OCI-LY7 (cell line): Measurements from ENCODE around the gene GLDN. TPM values are rescaled to one million over a fixed set of nuclear protein-coding genes. Genes with fewer than 3 reads are reported as not detected.

ENCODE experiments used
- BruUV-seq: library from RNA; stranded (reverse); fragments of 400-500 nt; replicated peaks from 2 replicates; lab custom pipeline; 2021; lab: Mats Ljungman, UMichigan
- CTCF ChIA-PET: fragments of 300-600 bp; sonication (Branson Sonifier 250); formaldehyde crosslinking; loops from one replicate; lab custom pipeline; 2022; ENCODE audit warnings: antibody characterized with exemption; ENCODE audit not compliant: unreplicated experiment; lab: Charles Lee
- POLR2A ChIA-PET: fragments of 300-600 bp; sonication (Branson Sonifier 250); formaldehyde crosslinking; loops from one replicate; lab custom pipeline; 2022; ENCODE audit warnings: antibody characterized with exemption; lab: Charles Lee
- DNase-seq: peaks from one replicate; pipeline ENCODE4 v3.0.0-alpha.2; 2015; ENCODE audit warnings: low spot score
- H2AFZ ChIP-seq: fragments of 200-600 bp; sonication (generic), shearing (Covaris generic); 2 replicates; pipeline ENCODE4 v1.6.1; 2014; ENCODE audit warnings: mild to moderate bottlenecking, antibody characterized with exemption, low read length, moderate library complexity
- H3K27ac ChIP-seq: fragments of 200-600 bp; sonication (generic); 2 replicates; pipeline ENCODE4 v1.5.1; 2014; ENCODE audit warnings: mixed run types, low read depth, mild to moderate bottlenecking, moderate library complexity, low read length, inconsistent platforms; ENCODE audit not compliant: poor library complexity, severe bottlenecking
- H3K36me3 ChIP-seq: fragments of 200-600 bp; sonication (generic); 2 replicates; pipeline ENCODE4 v1.6.1; 2014; ENCODE audit warnings: mild to moderate bottlenecking, antibody characterized with exemption, low read length, moderate library complexity, mixed read lengths; ENCODE audit not compliant: insufficient read depth
- H3K4me1 ChIP-seq: fragments of 200-600 bp; sonication (generic); 2 replicates; pipeline ENCODE4 v1.5.1; 2014; ENCODE audit warnings: mild to moderate bottlenecking, low read length; ENCODE audit not compliant: insufficient read depth, poor library complexity, severe bottlenecking
- H3K4me2 ChIP-seq: fragments of 200-600 bp; sonication (generic); 2 replicates; pipeline ENCODE4 v1.6.1; 2014; ENCODE audit warnings: mild to moderate bottlenecking, low read length
- H3K4me3 ChIP-seq: fragments of 200-600 bp; sonication (generic); 2 replicates; pipeline ENCODE4 v1.5.1; 2014; ENCODE audit warnings: mild to moderate bottlenecking, low read depth, low read length; ENCODE audit not compliant: poor library complexity, severe bottlenecking
- H3K79me2 ChIP-seq: fragments of 200-600 bp; sonication (generic); 2 replicates; pipeline ENCODE4 v1.6.1; 2016; ENCODE audit warnings: low read depth, mild to moderate bottlenecking, low read length, moderate library complexity, mixed read lengths; ENCODE audit not compliant: insufficient read depth
- H3K9me2 ChIP-seq: fragments of 200-600 bp; sonication (generic); 2 replicates; pipeline ENCODE4 v1.6.1; 2016; ENCODE audit warnings: mild to moderate bottlenecking, low read length, mixed read lengths; ENCODE audit not compliant: insufficient read depth
- H3K9me3 ChIP-seq: fragments of 200-600 bp; sonication (generic); 2 replicates; pipeline ENCODE4 v1.6.1; 2014; ENCODE audit warnings: mild to moderate bottlenecking, mixed run types, low read length, mixed read lengths
- H4K20me1 ChIP-seq: fragments of 200-600 bp; sonication (generic); 2 replicates; pipeline ENCODE4 v1.6.1; 2014; ENCODE audit warnings: mild to moderate bottlenecking, antibody characterized with exemption, low read length, moderate library complexity, mixed read lengths; ENCODE audit not compliant: insufficient read depth
- CTCF ChIP-seq: fragments of 200-600 bp; sonication (generic); conservative IDR thresholded peaks from 2 replicates; pipeline ENCODE4 v1.5.1; 2014; ENCODE audit warnings: mild to moderate bottlenecking, antibody characterized with exemption, low read length, moderate library complexity, mixed read lengths
- EZH2phosphoT487 ChIP-seq: fragments of 200-600 bp; sonication (generic); IDR thresholded peaks from 2 replicates; pipeline ENCODE4 v1.6.1; 2018; ENCODE audit warnings: low read depth, borderline replicate concordance, mild to moderate bottlenecking, mixed run types, antibody characterized with exemption, low read length, moderate library complexity, mixed read lengths
- intact Hi-C: fragments of 100-400 bp; cut with micrococcal nuclease; formaldehyde crosslinking; loops from one replicate; pipeline ENCODE4 v1.10.0; 2022; ENCODE audit not compliant: unreplicated experiment
- total RNA-seq, 2 experiments: library from RNA; depleted of rRNA in 1 of 2; stranded (reverse); fragments of >200 nt in 1 of 2; shearing (Covaris generic) in 1 of 2; gene quantifications; 2 replicates each; pipeline ENCODE4 v1.2.3, GENCODE V29; 2014 to 2022

The GLDN gene
- total RNA-seq, 2 experiments from 2014 or later = not detected

- Histone ChIP-seq H3K9me2 (no peaks in the 10 kb centered on the region), H3K36me3 (no peaks in the 10 kb centered on the region), H3K4me2 (no peak overlapping the region), H3K79me2 (no peaks in the 10 kb centered on the region), H3K4me3 (no peak overlapping the region), H4K20me1 (no peaks in the 10 kb centered on the region), H3K27ac (no peak overlapping the region), H2AFZ (no peak overlapping the region), H3K4me1 (no peaks in the 10 kb centered on the region), H3K9me3 (no peaks in the 10 kb centered on the region)
- no peak for TF ChIP-seq CTCF
- no TSS peak for BruUV-seq
- no peak for DNase-seq
- intact Hi-C loops = no loop called here
- ChIA-PET CTCF (no interaction called here), POLR2A (interaction anchor here (0.6 to 0.7 kb wide), 3 partner anchors 13 to 55 kb away, joined by 3 to 4 read pairs (median 3); no protein-coding TSS in a partner anchor)
Measured at GRCh38 chr15:51368751-51369450, 27.4 kb downstream of the GLDN start.

GRCh38 chr15:51369451-51369761, 28.0 kb downstream of the GLDN start:
- Histone ChIP-seq H3K9me2 (no peaks in the 10 kb centered on the region), H3K9me3 (no peaks in the 10 kb centered on the region), H3K27ac (no peak overlapping the region), H4K20me1 (no peaks in the 10 kb centered on the region), H3K4me3 (no peak overlapping the region), H2AFZ (no peak overlapping the region), H3K4me2 (no peak overlapping the region), H3K4me1 (no peaks in the 10 kb centered on the region), H3K79me2 (no peaks in the 10 kb centered on the region), H3K36me3 (no peaks in the 10 kb centered on the region)
- intact Hi-C loops = no loop called here
- ChIA-PET CTCF (no interaction called here), POLR2A (interaction anchor here (0.7 kb wide), 1 partner anchor 17 kb away, joined by 3 read pairs; no protein-coding TSS in a partner anchor)
- TF ChIP-seq EZH2phosphoT487 (no peak), CTCF (no peak)
- BruUV-seq = no TSS peak
- no peak for DNase-seq

- H3K4me1 ChIP-seq = no peaks in the 10 kb centered on the region
- no peaks in the 10 kb centered on the region for H3K9me3 ChIP-seq
- POLR2A ChIA-PET = no interaction called here
- no peaks in the 10 kb centered on the region for H3K36me3 ChIP-seq
- no peak overlapping the region for H3K27ac ChIP-seq
- no peak overlapping the region for H2AFZ ChIP-seq
- no peak for TF ChIP-seq EZH2phosphoT487
- no peak for TF ChIP-seq CTCF
- DNase-seq = no peak
- CTCF ChIA-PET = no interaction called here
- H3K9me2 ChIP-seq = no peaks in the 10 kb centered on the region
- H3K4me3 ChIP-seq = no peak overlapping the region
- H3K4me2 ChIP-seq = no peak overlapping the region
- H3K79me2 ChIP-seq = no peaks in the 10 kb centered on the region
- H4K20me1 ChIP-seq = no peaks in the 10 kb centered on the region
- intact Hi-C loops = no loop called here
- no TSS peak for BruUV-seq
Measured at GRCh38 chr15:51371266-51371665, 29.8 kb downstream of the GLDN start.
